CD4-positive, alpha-beta T cell (primary cell): ENCODE measurements around the gene DLG1. TPM values are rescaled to one million over a fixed set of nuclear protein-coding genes. Genes with fewer than 3 reads are reported as not detected.

Source experiments
- ATAC-seq: fragments of 200-7000 bp; cut with Tn5 transposase; one replicate; pipeline ENCODE4 v1.10.0; 2022; ENCODE audit warnings: mild to moderate bottlenecking; ENCODE audit not compliant: poor library complexity
- CTCF ChIA-PET: fragments of 350-600 bp; sonication (Branson Sonifier 250); formaldehyde crosslinking; loops from one replicate; lab custom pipeline; 2021; ENCODE audit warnings: antibody characterized with exemption, inconsistent platforms; lab: Charles Lee
- POLR2A ChIA-PET: fragments of 350-600 bp; sonication (Branson Sonifier 250); formaldehyde crosslinking; loops from one replicate; lab custom pipeline; 2021; ENCODE audit warnings: antibody characterized with exemption, inconsistent platforms; lab: Charles Lee
- DNase-seq, 14 experiments: peaks; one replicate each; pipeline ENCODE4 v3.0.0-alpha.2; 2013 to 2020; ENCODE audit warnings: mixed read lengths in 2 of 14
- H3K27ac ChIP-seq, 2 donors: one replicate each; pipeline versions ENCODE4 v1.5.1 to v1.7.0; 2013; ENCODE audit warnings: low read length in 2 of 2, low read depth in 1 of 2, mild to moderate bottlenecking in 1 of 2
- H3K27me3 ChIP-seq, 2 experiments: 1 replicate in 1 of 2; 2 replicates in 1 of 2; pipeline versions ENCODE4 v1.6.1 to v1.7.0; 2013; ENCODE audit warnings: low read length in 2 of 2, control low read depth in 1 of 2, mild to moderate bottlenecking in 1 of 2, moderate library complexity in 1 of 2; ENCODE audit not compliant: insufficient read depth in 2 of 2, control insufficient read depth in 1 of 2
- H3K36me3 ChIP-seq: one replicate; pipeline ENCODE4 v1.6.1; 2013; ENCODE audit warnings: low read length, control low read depth; ENCODE audit not compliant: insufficient read depth
- H3K4me1 ChIP-seq: one replicate; pipeline ENCODE4 v1.6.1; 2013; ENCODE audit warnings: low read length, control low read depth; ENCODE audit not compliant: insufficient read depth
- H3K4me3 ChIP-seq: one replicate; pipeline ENCODE4 v1.5.1; 2013; ENCODE audit warnings: mild to moderate bottlenecking, low read length, moderate library complexity
- H3K9me3 ChIP-seq, 2 experiments: 1 replicate in 1 of 2; 2 replicates in 1 of 2; pipeline versions ENCODE4 v1.6.1 to v1.7.0; 2013; ENCODE audit warnings: low read length in 2 of 2, mild to moderate bottlenecking in 2 of 2, control low read depth in 1 of 2, moderate library complexity in 1 of 2; ENCODE audit not compliant: control insufficient read depth in 1 of 2, insufficient read depth in 1 of 2
- H3K27ac Mint-ChIP-seq: one replicate; pipeline ENCODE4 v1.8.0; 2020; ENCODE audit warnings: mixed read lengths
- H3K27me3 Mint-ChIP-seq: one replicate; pipeline ENCODE4 v1.8.0; 2021; ENCODE audit warnings: mixed read lengths
- H3K36me3 Mint-ChIP-seq: one replicate; pipeline ENCODE4 v1.8.0; 2021; ENCODE audit warnings: low read depth, mixed read lengths
- H3K4me1 Mint-ChIP-seq: one replicate; pipeline ENCODE4 v1.8.0; 2021; ENCODE audit warnings: low read depth, mixed read lengths
- H3K4me3 Mint-ChIP-seq: one replicate; pipeline ENCODE4 v1.8.0; 2020; ENCODE audit warnings: mild to moderate bottlenecking, mixed read lengths
- H3K9me3 Mint-ChIP-seq: one replicate; pipeline ENCODE4 v1.8.0; 2020; ENCODE audit warnings: mixed read lengths
- intact Hi-C, 2 experiments: fragments of 100-400 bp; cut with DNase I in 1 of 2; cut with micrococcal nuclease in 1 of 2; formaldehyde crosslinking; loops; one replicate each; pipeline versions ENCODE4 v1.15.1 to v1.9.0; 2023 to 2025; cut with DNase I, micrococcal nuclease
- total RNA-seq, 174 experiments: library from RNA in 2 of 174; stranded (reverse) in 2 of 174; gene quantifications; one replicate each; pipeline ENCODE4 v1.2.3 and lab custom pipeline; 2021 to 2026
- TF ChIP-seq, protein P1 (sequence below): fragments of 200-600 bp; IDR thresholded peaks from one replicate; pipeline ENCODE4 v1.8.0; 2022; ENCODE audit warnings: antibody characterized with exemption, mild to moderate bottlenecking

Gene DLG1
- total RNA-seq, 2 experiments from 2014 or later, result 86.8 to 91.8 TPM

DNA sequence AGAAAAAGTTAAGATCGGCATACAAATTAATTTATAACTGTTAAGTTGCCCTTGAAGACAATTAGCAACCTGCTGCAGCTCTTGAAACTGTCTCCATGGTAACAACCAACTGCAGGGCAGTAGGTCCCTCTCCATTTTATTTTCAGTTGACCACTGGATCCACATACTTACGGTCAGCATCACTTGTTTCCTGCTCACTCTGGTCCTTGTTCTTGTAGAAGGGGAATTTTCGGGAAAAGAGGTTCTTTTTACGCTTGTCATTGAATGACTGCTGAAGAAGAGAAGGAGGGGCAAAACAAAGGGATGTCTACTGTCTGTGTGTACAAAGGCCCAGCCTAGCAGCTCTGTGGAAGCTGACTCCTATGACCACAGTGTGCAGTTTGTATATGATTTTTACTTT, 222.0 kb downstream of the DLG1 start:
- DNase-seq (no peak), ATAC-seq (no peak)
- intact Hi-C loops, result no loop called here
- ChIA-PET CTCF (no interaction called here), POLR2A (no interaction called here)
- H3K27me3 ChIP-seq, result no peaks in the 10 kb centered on the region
- no peak overlapping the region for H3K4me3 ChIP-seq
- no peaks in the 10 kb centered on the region for H3K9me3 ChIP-seq
- Mint-ChIP-seq H3K27me3 (no peaks in the 10 kb centered on the region), H3K27ac (no peak overlapping the region), H3K4me3 (no peak overlapping the region), H3K4me1 (no peaks in the 10 kb centered on the region), H3K36me3 (peaks cover 52% of the 10 kb centered on the region), H3K9me3 (no peaks in the 10 kb centered on the region)
- TF ChIP-seq, protein P1, sequence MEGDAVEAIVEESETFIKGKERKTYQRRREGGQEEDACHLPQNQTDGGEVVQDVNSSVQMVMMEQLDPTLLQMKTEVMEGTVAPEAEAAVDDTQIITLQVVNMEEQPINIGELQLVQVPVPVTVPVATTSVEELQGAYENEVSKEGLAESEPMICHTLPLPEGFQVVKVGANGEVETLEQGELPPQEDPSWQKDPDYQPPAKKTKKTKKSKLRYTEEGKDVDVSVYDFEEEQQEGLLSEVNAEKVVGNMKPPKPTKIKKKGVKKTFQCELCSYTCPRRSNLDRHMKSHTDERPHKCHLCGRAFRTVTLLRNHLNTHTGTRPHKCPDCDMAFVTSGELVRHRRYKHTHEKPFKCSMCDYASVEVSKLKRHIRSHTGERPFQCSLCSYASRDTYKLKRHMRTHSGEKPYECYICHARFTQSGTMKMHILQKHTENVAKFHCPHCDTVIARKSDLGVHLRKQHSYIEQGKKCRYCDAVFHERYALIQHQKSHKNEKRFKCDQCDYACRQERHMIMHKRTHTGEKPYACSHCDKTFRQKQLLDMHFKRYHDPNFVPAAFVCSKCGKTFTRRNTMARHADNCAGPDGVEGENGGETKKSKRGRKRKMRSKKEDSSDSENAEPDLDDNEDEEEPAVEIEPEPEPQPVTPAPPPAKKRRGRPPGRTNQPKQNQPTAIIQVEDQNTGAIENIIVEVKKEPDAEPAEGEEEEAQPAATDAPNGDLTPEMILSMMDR, result no peak
- H3K36me3 ChIP-seq, result peaks cover 16% of the 10 kb centered on the region
- H3K27ac ChIP-seq, result no peak overlapping the region
- H3K4me1 ChIP-seq, result no peaks in the 10 kb centered on the region

DNA sequence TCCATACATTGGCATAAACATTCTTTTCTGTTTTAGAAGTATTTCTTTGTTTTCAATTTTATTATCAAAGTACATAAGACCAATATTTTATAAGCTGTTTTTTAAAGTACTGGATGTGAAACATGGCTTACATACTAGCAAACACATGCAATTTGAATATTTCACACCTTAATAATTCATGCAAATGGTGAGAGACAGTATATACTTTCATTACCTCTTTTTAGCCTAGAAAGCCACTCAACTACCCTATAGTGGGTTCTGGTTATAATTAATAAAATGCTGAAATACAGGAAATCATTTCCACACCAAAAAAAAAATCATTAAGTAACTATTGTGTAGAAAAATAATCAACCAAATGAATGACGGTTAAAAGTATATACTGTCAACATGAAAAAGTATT, 230.3 kb downstream of the DLG1 start:
- no peaks in the 10 kb centered on the region for H3K4me1 Mint-ChIP-seq

DNA sequence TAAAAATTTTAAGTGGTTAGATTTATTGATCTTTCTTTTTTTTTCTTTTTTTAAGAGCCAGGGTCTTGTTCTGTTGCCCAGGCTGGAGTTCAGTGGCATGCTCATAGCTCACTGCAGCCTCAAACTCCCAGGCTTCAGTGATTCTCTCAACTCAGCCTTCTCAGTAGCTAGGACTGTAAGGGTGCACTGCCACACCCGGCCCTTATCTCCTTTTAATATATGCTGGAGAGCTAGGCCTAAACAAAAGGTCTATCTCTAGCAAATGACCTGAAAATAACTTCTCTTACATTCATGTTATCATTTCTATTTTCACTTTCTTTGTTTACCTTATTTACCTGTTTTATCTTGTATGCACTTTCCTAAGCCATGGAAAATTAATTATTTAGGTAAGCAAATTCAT, 233.6 kb downstream of the DLG1 start:
- H3K9me3 Mint-ChIP-seq, result no peaks in the 10 kb centered on the region
- peaks cover 59% of the 10 kb centered on the region for H3K36me3 Mint-ChIP-seq
- H3K27me3 Mint-ChIP-seq, result no peaks in the 10 kb centered on the region
- TF ChIP-seq, protein P1, result no peak
- ChIA-PET CTCF (no interaction called here), POLR2A (no interaction called here)
- Histone ChIP-seq H3K9me3 (no peaks in the 10 kb centered on the region), H3K27me3 (no peaks in the 10 kb centered on the region), H3K4me1 (no peaks in the 10 kb centered on the region), H3K36me3 (peaks cover 43% of the 10 kb centered on the region), H3K4me3 (no peak overlapping the region), H3K27ac (no peak overlapping the region)
- no peak overlapping the region for H3K27ac Mint-ChIP-seq
- no peaks in the 10 kb centered on the region for H3K4me1 Mint-ChIP-seq
- no peak overlapping the region for H3K4me3 Mint-ChIP-seq
- ATAC-seq, result no peak
- DNase-seq, result no peak
- intact Hi-C loops, result no loop called here

More for the DNA sequence above, 230.3 kb downstream of the DLG1 start:
- Histone ChIP-seq H3K27me3 (no peaks in the 10 kb centered on the region), H3K27ac (no peak overlapping the region), H3K4me1 (no peaks in the 10 kb centered on the region), H3K36me3 (peaks cover 20% of the 10 kb centered on the region), H3K9me3 (no peaks in the 10 kb centered on the region), H3K4me3 (no peak overlapping the region)
- no peaks in the 10 kb centered on the region for H3K9me3 Mint-ChIP-seq
- ChIA-PET CTCF (interaction anchor here (0.7 kb wide), 1 partner anchor 38 kb away, joined by 4 read pairs; no protein-coding TSS in a partner anchor), POLR2A (interaction anchor here (0.6 kb wide), 1 partner anchor 9 kb away, joined by 3 read pairs; no protein-coding TSS in a partner anchor)
- intact Hi-C loops, result no loop called here
- TF ChIP-seq, protein P1, result no peak
- peaks cover 33% of the 10 kb centered on the region for H3K36me3 Mint-ChIP-seq
- H3K27me3 Mint-ChIP-seq, result no peaks in the 10 kb centered on the region
- H3K27ac Mint-ChIP-seq, result no peak overlapping the region
- no peak overlapping the region for H3K4me3 Mint-ChIP-seq
- DNase-seq, result no peak
- no peak for ATAC-seq
